Fibroblast of lung (primary cell): ENCODE measurements around the gene RIT2. TPM values are rescaled to one million over a fixed set of nuclear protein-coding genes. Genes with fewer than 3 reads are reported as not detected.
"Not testable (repeated sequence)": the region's sequence is repeated elsewhere in the genome, so short reads cannot be mapped to it uniquely, and the experiment has no call there.

Experiments used
- DNase-seq, 2 donors: peaks; one replicate each; pipeline versions ENCODE4 v3.0.0 to v3.0.0-alpha.2; 2010; ENCODE audit warnings: low read depth in 2 of 2
- H2AFZ ChIP-seq: 2 replicates; pipeline ENCODE4 v1.5.1; 2012; ENCODE audit warnings: low read length, control low read depth, inconsistent platforms
- H3K27ac ChIP-seq: 2 replicates; pipeline ENCODE4 v1.5.1; 2011; ENCODE audit warnings: low read length, control low read depth; ENCODE audit not compliant: insufficient read depth
- H3K27me3 ChIP-seq: 2 replicates; pipeline ENCODE4 v1.5.1; 2011; ENCODE audit warnings: mild to moderate bottlenecking, low read length; ENCODE audit not compliant: control insufficient read depth, insufficient read depth
- H3K36me3 ChIP-seq: 2 replicates; pipeline ENCODE4 v1.5.1; 2011; ENCODE audit warnings: low read length; ENCODE audit not compliant: control insufficient read depth, insufficient read depth
- H3K4me1 ChIP-seq: 2 replicates; pipeline ENCODE4 v1.5.1; 2011; ENCODE audit warnings: low read length; ENCODE audit not compliant: control insufficient read depth, insufficient read depth; ENCODE audit errors: extremely low read depth
- H3K4me2 ChIP-seq: 2 replicates; pipeline ENCODE4 v1.5.1; 2011; ENCODE audit warnings: low read length, control low read depth; ENCODE audit not compliant: insufficient read depth; ENCODE audit errors: extremely low read depth
- H3K4me3 ChIP-seq, 4 experiments: fragments of 200-600 bp in 1 of 4; sonication (generic) in 1 of 4; replicated peaks in 1 of 4; 2 replicates each; pipeline ENCODE4 v1.5.1; 2011 to 2016; ENCODE audit warnings: low read length in 4 of 4, low read depth in 3 of 4, mild to moderate bottlenecking in 3 of 4, control low read depth in 2 of 4, inconsistent platforms in 1 of 4, mixed read lengths in 1 of 4; ENCODE audit not compliant: insufficient read depth in 1 of 4; ENCODE audit errors: control extremely low read depth in 1 of 4
- H3K79me2 ChIP-seq: 2 replicates; pipeline ENCODE4 v1.5.1; 2012; ENCODE audit warnings: mild to moderate bottlenecking, low read length, inconsistent platforms; ENCODE audit not compliant: control insufficient read depth, insufficient read depth
- H3K9ac ChIP-seq: 2 replicates; pipeline ENCODE4 v1.5.1; 2011; ENCODE audit warnings: mild to moderate bottlenecking, low read length, control low read depth; ENCODE audit not compliant: insufficient read depth
- H3K9me3 ChIP-seq: 2 replicates; pipeline ENCODE4 v1.5.1; 2012; ENCODE audit warnings: low read depth, low read length; ENCODE audit not compliant: control insufficient read depth, insufficient read depth
- H4K20me1 ChIP-seq: 2 replicates; pipeline ENCODE4 v1.5.1; 2011; ENCODE audit warnings: low read length; ENCODE audit not compliant: control insufficient read depth, insufficient read depth; ENCODE audit errors: extremely low read depth
- EZH2 ChIP-seq: IDR thresholded peaks from 2 replicates; pipeline ENCODE4 v1.5.1; 2012; ENCODE audit warnings: low read length, control low read depth, mild to moderate bottlenecking; ENCODE audit errors: missing control alignments
- polyA plus RNA-seq, 2 donors: library from polyadenylated mRNA; depleted of rRNA in 1 of 2; stranded (reverse) in 1 of 2; unstranded in 1 of 2; fragments of >200 nt; gene quantifications; 2 replicates each; pipeline ENCODE4 v1.2.1, GENCODE V29; 2011 to 2012; ENCODE audit warnings: missing spikeins in 1 of 2
- total RNA-seq: library from RNA; depleted of rRNA; stranded (reverse); fragments of >200 nt; gene quantifications from 2 replicates; pipeline ENCODE4 v1.2.1, GENCODE V29; 2014
- TF ChIP-seq, protein P1 (sequence below), 2 donors: IDR thresholded peaks in 1 of 2; conservative IDR thresholded peaks in 1 of 2; 1 replicate in 1 of 2; 2 replicates in 1 of 2; pipeline ENCODE4 v1.5.1; 2011 to 2012; ENCODE audit warnings: low read length in 2 of 2, control low read depth in 1 of 2, inconsistent platforms in 1 of 2, low read depth in 1 of 2, mild to moderate bottlenecking in 1 of 2

The RIT2 gene
- total and polyA plus RNA-seq, 2 donors (not counting 1 experiment from before 2014, with no cell fraction given): not detected

GRCh38 chr18:42798606-42799170, 316.8 kb downstream of the RIT2 start:
- H3K4me2 ChIP-seq: no peak overlapping the region
- H3K36me3 ChIP-seq: no peaks in the 10 kb centered on the region
- no peaks in the 10 kb centered on the region for H3K4me1 ChIP-seq
- TF ChIP-seq EZH2: no peak
- TF ChIP-seq, protein P1, sequence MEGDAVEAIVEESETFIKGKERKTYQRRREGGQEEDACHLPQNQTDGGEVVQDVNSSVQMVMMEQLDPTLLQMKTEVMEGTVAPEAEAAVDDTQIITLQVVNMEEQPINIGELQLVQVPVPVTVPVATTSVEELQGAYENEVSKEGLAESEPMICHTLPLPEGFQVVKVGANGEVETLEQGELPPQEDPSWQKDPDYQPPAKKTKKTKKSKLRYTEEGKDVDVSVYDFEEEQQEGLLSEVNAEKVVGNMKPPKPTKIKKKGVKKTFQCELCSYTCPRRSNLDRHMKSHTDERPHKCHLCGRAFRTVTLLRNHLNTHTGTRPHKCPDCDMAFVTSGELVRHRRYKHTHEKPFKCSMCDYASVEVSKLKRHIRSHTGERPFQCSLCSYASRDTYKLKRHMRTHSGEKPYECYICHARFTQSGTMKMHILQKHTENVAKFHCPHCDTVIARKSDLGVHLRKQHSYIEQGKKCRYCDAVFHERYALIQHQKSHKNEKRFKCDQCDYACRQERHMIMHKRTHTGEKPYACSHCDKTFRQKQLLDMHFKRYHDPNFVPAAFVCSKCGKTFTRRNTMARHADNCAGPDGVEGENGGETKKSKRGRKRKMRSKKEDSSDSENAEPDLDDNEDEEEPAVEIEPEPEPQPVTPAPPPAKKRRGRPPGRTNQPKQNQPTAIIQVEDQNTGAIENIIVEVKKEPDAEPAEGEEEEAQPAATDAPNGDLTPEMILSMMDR (conservative IDR thresholded peaks at IDR 0.05 in 1 of 2, IDR thresholded peaks at IDR 0.05 in 1 of 2; ENCODE audit: low read depth in 1 of 2, low read length in 2 of 2): no peak
- no peaks in the 10 kb centered on the region for H4K20me1 ChIP-seq
- no peaks in the 10 kb centered on the region for H3K79me2 ChIP-seq
- H3K27ac ChIP-seq: no peak overlapping the region
- no peak overlapping the region for H2AFZ ChIP-seq
- no peaks in the 10 kb centered on the region for H3K27me3 ChIP-seq
- no peak overlapping the region for H3K4me3 ChIP-seq
- H3K9me3 ChIP-seq: no peaks in the 10 kb centered on the region
- no peak for DNase-seq
- H3K9ac ChIP-seq: no peak overlapping the region

DNA sequence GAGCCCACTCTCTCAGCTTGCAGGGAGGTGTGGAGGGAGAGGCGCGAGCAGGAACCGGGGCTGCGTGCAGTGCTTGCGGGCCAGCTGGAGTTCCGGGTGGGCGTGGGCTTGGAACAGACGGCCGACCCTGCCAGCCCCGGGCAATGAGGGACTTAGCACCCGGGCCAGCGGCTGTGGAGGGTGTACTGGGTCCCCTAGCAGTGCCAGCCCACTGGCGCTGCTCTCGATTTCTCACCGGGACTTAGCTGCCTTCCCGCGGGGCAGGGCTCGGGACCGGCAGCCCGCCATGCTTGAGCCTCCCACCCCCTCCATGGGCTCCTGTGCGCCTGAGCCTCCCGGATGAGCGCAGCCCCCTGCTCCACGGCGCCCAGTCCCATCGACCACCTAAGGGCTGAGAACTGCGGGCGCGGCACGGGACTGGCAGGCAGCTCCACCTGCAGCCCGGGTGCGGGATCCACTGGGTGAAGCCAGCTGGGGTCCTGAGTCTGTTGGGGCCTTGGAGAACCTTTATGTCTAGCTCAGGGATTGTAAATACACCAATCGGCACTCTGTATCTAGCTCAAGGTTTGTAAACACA, 320.2 kb downstream of the RIT2 start:
- H3K36me3 ChIP-seq, H3K79me2 ChIP-seq, H3K27me3 ChIP-seq, H4K20me1 ChIP-seq, H3K9me3 ChIP-seq, H2AFZ ChIP-seq, DNase-seq, H3K4me3 ChIP-seq, H3K4me2 ChIP-seq, H3K4me1 ChIP-seq, H3K9ac ChIP-seq, H3K27ac ChIP-seq: not testable (repeated sequence)

- DNase-seq: peak in 1 of 2 donors; percentile 32
- H3K9ac ChIP-seq: no peak overlapping the region
- no peaks in the 10 kb centered on the region for H3K9me3 ChIP-seq
- TF ChIP-seq, protein P1 (conservative IDR thresholded peaks at IDR 0.05 in 1 of 2, IDR thresholded peaks at IDR 0.05 in 1 of 2; ENCODE audit: low read depth in 1 of 2, low read length in 2 of 2): no peak
- TF ChIP-seq EZH2: no peak
- no peak overlapping the region for H3K4me2 ChIP-seq
- H3K4me3 ChIP-seq: no peak overlapping the region
- H3K36me3 ChIP-seq: no peaks in the 10 kb centered on the region
- no peaks in the 10 kb centered on the region for H3K79me2 ChIP-seq
- no peak overlapping the region for H2AFZ ChIP-seq
- no peak overlapping the region for H3K27ac ChIP-seq
- H4K20me1 ChIP-seq: no peaks in the 10 kb centered on the region
- no peaks in the 10 kb centered on the region for H3K4me1 ChIP-seq
- no peaks in the 10 kb centered on the region for H3K27me3 ChIP-seq
Observed at GRCh38 chr18:42792731-42793130, 322.8 kb downstream of the RIT2 start.
